Gastrocnemius medialis (tissue), 4 donors: ENCODE measurements around the gene UNC5C. TPM values are rescaled to one million over a fixed set of nuclear protein-coding genes. Genes with fewer than 3 reads are reported as not detected.

Experiments
- ATAC-seq, 2 donors: fragments of 150-250 bp; one replicate each; pipeline ENCODE4 v1.9.1; 2016
- DNase-seq, 2 donors: peaks; one replicate each; pipeline ENCODE4 v3.0.0-alpha.2; 2019
- H3K27ac ChIP-seq, 4 donors: fragments of 200-600 bp; sonication (generic); 1 replicate in 1 of 4; 2 replicates in 3 of 4; pipeline ENCODE4 v1.5.1; 2016 to 2018; ENCODE audit warnings: mild to moderate bottlenecking in 2 of 4, moderate library complexity in 1 of 4
- H3K27me3 ChIP-seq, 3 donors: fragments of 200-600 bp; sonication (generic) in 2 of 3; 1 replicate in 1 of 3; 2 replicates in 2 of 3; pipeline versions ENCODE4 v1.5.1 to v1.6.0; 2016 to 2019; ENCODE audit warnings: mild to moderate bottlenecking in 1 of 3, moderate library complexity in 1 of 3
- H3K36me3 ChIP-seq, 2 donors: fragments of 200-600 bp; sonication (generic) in 1 of 2; one replicate each; pipeline ENCODE4 v1.5.1; 2017 to 2018
- H3K4me1 ChIP-seq, 2 donors: fragments of 200-600 bp; sonication (generic) in 1 of 2; one replicate each; pipeline ENCODE4 v1.5.1; 2016 to 2017; ENCODE audit warnings: mild to moderate bottlenecking in 2 of 2
- H3K4me3 ChIP-seq, 4 donors: fragments of 200-600 bp; sonication (generic) in 3 of 4; 1 replicate in 1 of 4; 2 replicates in 3 of 4; pipeline ENCODE4 v1.5.1; 2016 to 2019; ENCODE audit warnings: mild to moderate bottlenecking in 2 of 4
- H3K9me3 ChIP-seq, 3 donors: fragments of 200-600 bp; sonication (generic) in 2 of 3; 1 replicate in 1 of 3; 2 replicates in 2 of 3; pipeline ENCODE4 v1.5.1; 2016 to 2019
- CTCF ChIP-seq, 5 experiments: fragments of 450-650 bp in 3 of 5; fragments of 200-600 bp in 2 of 5; sonication (generic) in 2 of 5; IDR thresholded peaks in 4 of 5; conservative IDR thresholded peaks in 1 of 5; 1 replicate in 4 of 5; 2 replicates in 1 of 5; pipeline ENCODE4 v1.5.1; 2016 to 2019; ENCODE audit warnings: antibody characterized with exemption in 5 of 5, mild to moderate bottlenecking in 3 of 5, moderate library complexity in 3 of 5
- POLR2A ChIP-seq, 2 donors: fragments of 450-650 bp; IDR thresholded peaks; one replicate each; pipeline ENCODE4 v1.6.1; 2017; ENCODE audit warnings: antibody characterized with exemption in 2 of 2, mild to moderate bottlenecking in 2 of 2, moderate library complexity in 2 of 2
- in situ Hi-C, 4 donors: fragments of 200-750 bp; cut with MboI; loops; one replicate each; pipeline versions ENCODE4 v1.15.0 to v1.8.0; 2017; ENCODE audit warnings: low sequenced_read_pairs in 4 of 4
- intact Hi-C: fragments of 100-400 bp; cut with DNase I; formaldehyde crosslinking; loops from one replicate; pipeline ENCODE4 v1.15.1; 2023; ENCODE audit warnings: low total_unique reads
- total RNA-seq, 4 donors: library from RNA; depleted of rRNA; stranded (reverse); fragments of >200 nt; gene quantifications; one replicate each; pipeline versions ENCODE4 v1.1.0 to v1.2.3, GENCODE V29; 2016

The UNC5C gene
- total RNA-seq, 4 donors from 2014 or later: 0.07 to 0.33 (median 0.23) TPM; not detected in 1

GRCh38 chr4:95590615-95591014, 41.8 kb upstream of the UNC5C start:
- Histone ChIP-seq H3K9me3 (no peaks in the 10 kb centered on the region), H3K36me3 (no peaks in the 10 kb centered on the region), H3K4me3 (no peak overlapping the region), H3K4me1 (no peaks in the 10 kb centered on the region), H3K27me3 (no peaks in the 10 kb centered on the region), H3K27ac (no peak overlapping the region)
- in situ Hi-C loops: no loop called here
- no peak for ATAC-seq
- intact Hi-C loops: no loop called here
- no peak for TF ChIP-seq POLR2A (IDR thresholded peaks at IDR 0.05)
- no peak for TF ChIP-seq CTCF (IDR thresholded peaks at IDR 0.05 in 4 of 5, conservative IDR thresholded peaks at IDR 0.05 in 1 of 5)
- DNase-seq: no peak

- Histone ChIP-seq H3K36me3 (no peaks in the 10 kb centered on the region), H3K4me1 (no peaks in the 10 kb centered on the region), H3K9me3 (no peaks in the 10 kb centered on the region), H3K27ac (no peak overlapping the region), H3K4me3 (no peak overlapping the region), H3K27me3 (no peaks in the 10 kb centered on the region)
- no peak for TF ChIP-seq POLR2A (IDR thresholded peaks at IDR 0.05)
- no peak for TF ChIP-seq CTCF (IDR thresholded peaks at IDR 0.05 in 4 of 5, conservative IDR thresholded peaks at IDR 0.05 in 1 of 5)
- no peak for DNase-seq
- intact Hi-C loops (no loop called here), in situ Hi-C loops (no loop called here)
- ATAC-seq: no peak
Measured at GRCh38 chr4:95585016-95585695, 36.4 kb upstream of the UNC5C start.

- Histone ChIP-seq H3K36me3 (no peaks in the 10 kb centered on the region), H3K4me1 (no peaks in the 10 kb centered on the region), H3K9me3 (no peaks in the 10 kb centered on the region), H3K27ac (no peak overlapping the region), H3K4me3 (no peak overlapping the region), H3K27me3 (no peaks in the 10 kb centered on the region)
- TF ChIP-seq CTCF (IDR thresholded peaks at IDR 0.05 in 4 of 5, conservative IDR thresholded peaks at IDR 0.05 in 1 of 5) (no peak), POLR2A (IDR thresholded peaks at IDR 0.05) (no peak)
- intact Hi-C loops: no loop called here
- in situ Hi-C loops: no loop called here
- no peak for ATAC-seq
- no peak for DNase-seq
Measured at GRCh38 chr4:95580226-95580625, 31.5 kb upstream of the UNC5C start.

- no peak for TF ChIP-seq CTCF (IDR thresholded peaks at IDR 0.05 in 4 of 5, conservative IDR thresholded peaks at IDR 0.05 in 1 of 5)
- H3K9me3 ChIP-seq: no peaks in the 10 kb centered on the region
- ATAC-seq (peak in 1 of 2 donors; percentile 33), DNase-seq (no peak)
- no peaks in the 10 kb centered on the region for H3K27me3 ChIP-seq
- in situ Hi-C loops (no loop called here), intact Hi-C loops (no loop called here)
- H3K27ac ChIP-seq: no peak overlapping the region
- no peaks in the 10 kb centered on the region for H3K4me1 ChIP-seq
- no peak overlapping the region for H3K4me3 ChIP-seq
- no peaks in the 10 kb centered on the region for H3K36me3 ChIP-seq
Measured at GRCh38 chr4:95572304-95572991, 23.7 kb upstream of the UNC5C start.
